ENCODE data around the gene CFAP221. TPM values are rescaled to one million over a fixed set of nuclear protein-coding genes. Genes with fewer than 3 reads are reported as not detected.

Gene CFAP221
- total RNA-seq, 1 donor from 2014 or later: 26.3 TPM

DNA sequence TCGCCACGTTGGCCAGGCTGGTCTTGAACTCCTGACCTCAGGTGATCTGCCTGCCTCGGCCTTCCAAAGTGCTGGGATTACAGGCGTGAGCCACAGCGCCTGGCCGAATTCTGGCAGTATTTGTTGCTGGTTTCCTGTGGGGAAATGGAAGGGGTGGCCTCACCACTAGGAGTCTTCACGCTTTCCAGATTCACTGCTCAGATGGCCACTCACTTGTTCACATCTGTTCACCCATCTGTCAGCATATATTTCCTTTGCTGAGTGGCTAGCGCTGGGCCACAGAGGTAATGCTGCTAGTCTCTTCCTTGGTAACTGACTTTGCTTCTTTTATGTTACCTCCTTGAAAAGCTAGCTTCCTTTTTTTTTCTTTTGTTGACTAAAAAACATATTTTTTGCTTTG is 162.0 kb downstream of the CFAP221 start:
- DNase-seq (no peak), ATAC-seq (no peak)
- Histone ChIP-seq H3K9me3 (no peaks in the 10 kb centered on the region), H3K27me3 (no peaks in the 10 kb centered on the region), H3K27ac (no peak overlapping the region), H3K4me1 (no peaks in the 10 kb centered on the region), H3K36me3 (no peaks in the 10 kb centered on the region), H3K4me3 (no peak overlapping the region)
- intact Hi-C loops (cut with DNase I): no loop called here
- TF ChIP-seq, protein P1, sequence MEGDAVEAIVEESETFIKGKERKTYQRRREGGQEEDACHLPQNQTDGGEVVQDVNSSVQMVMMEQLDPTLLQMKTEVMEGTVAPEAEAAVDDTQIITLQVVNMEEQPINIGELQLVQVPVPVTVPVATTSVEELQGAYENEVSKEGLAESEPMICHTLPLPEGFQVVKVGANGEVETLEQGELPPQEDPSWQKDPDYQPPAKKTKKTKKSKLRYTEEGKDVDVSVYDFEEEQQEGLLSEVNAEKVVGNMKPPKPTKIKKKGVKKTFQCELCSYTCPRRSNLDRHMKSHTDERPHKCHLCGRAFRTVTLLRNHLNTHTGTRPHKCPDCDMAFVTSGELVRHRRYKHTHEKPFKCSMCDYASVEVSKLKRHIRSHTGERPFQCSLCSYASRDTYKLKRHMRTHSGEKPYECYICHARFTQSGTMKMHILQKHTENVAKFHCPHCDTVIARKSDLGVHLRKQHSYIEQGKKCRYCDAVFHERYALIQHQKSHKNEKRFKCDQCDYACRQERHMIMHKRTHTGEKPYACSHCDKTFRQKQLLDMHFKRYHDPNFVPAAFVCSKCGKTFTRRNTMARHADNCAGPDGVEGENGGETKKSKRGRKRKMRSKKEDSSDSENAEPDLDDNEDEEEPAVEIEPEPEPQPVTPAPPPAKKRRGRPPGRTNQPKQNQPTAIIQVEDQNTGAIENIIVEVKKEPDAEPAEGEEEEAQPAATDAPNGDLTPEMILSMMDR (IDR thresholded peaks at IDR 0.05): no peak

Other genes starting within 250 kb of the CFAP221 start
- gene C2orf76, start 177.6 kb upstream of the CFAP221 start, total RNA-seq: 11.8 TPM
- 176 TPM for gene DBI, start 177.5 kb upstream of the CFAP221 start, total RNA-seq
- gene TMEM37, start 112.6 kb upstream of the CFAP221 start, total RNA-seq: 23.8 TPM
- gene SCTR, start 20.0 kb upstream of the CFAP221 start, total RNA-seq: 21.0 TPM
- gene TMEM177, start 134.8 kb downstream of the CFAP221 start, total RNA-seq: 5.9 TPM
- gene PTPN4, start 215.5 kb downstream of the CFAP221 start, total RNA-seq: 45.4 TPM

All from upper lobe of right lung (tissue), 1 donor.